SK-MEL-5 (cell line): Measurements from ENCODE around the gene JAML. TPM values are rescaled to one million over a fixed set of nuclear protein-coding genes. Genes with fewer than 3 reads are reported as not detected.

ENCODE experiments used
- DNase-seq: peaks from one replicate; pipeline ENCODE4 v3.0.0-alpha.2; 2016; ENCODE audit warnings: low read depth, low spot score
- in situ Hi-C: cut with HindIII; loops from 2 replicates; pipeline ENCODE4 v1.10.0; 2016; ENCODE audit warnings: low sequenced_read_pairs, high pct_unique_total_duplicates, low pct_unique_long_range_greater_than_20kb
- total RNA-seq: library from RNA; depleted of rRNA; stranded (reverse); fragments of >200 nt; shearing (Covaris generic); gene quantifications from 2 replicates; pipeline ENCODE4 v1.2.3, GENCODE V29; 2014

The JAML gene
- total RNA-seq, 1 experiment from 2014 or later: not detected

- in situ Hi-C loops: no loop called here
- no peak for DNase-seq
Measured at GRCh38 chr11:118223570-118223969, 1.2 kb downstream of the JAML start.

GRCh38 chr11:118222437-118222836, 2.4 kb downstream of the JAML start:
- in situ Hi-C loops: no loop called here
- no peak for DNase-seq

- in situ Hi-C loops: no loop called here
- DNase-seq: no peak
Measured at GRCh38 chr11:118221419-118221818, 3.4 kb downstream of the JAML start.

- no peak for DNase-seq
- in situ Hi-C loops: no loop called here
Measured at GRCh38 chr11:118219732-118220131, 5.1 kb downstream of the JAML start.

GRCh38 chr11:118219244-118219643, 5.6 kb downstream of the JAML start:
- in situ Hi-C loops: no loop called here
- DNase-seq: no peak

GRCh38 chr11:118217575-118217974, 7.2 kb downstream of the JAML start:
- in situ Hi-C loops: no loop called here

GRCh38 chr11:118216621-118217481, 8.0 kb downstream of the JAML start:
- in situ Hi-C loops: no loop called here
- no peak for DNase-seq

More at GRCh38 chr11:118217575-118217974, 7.2 kb downstream of the JAML start:
- DNase-seq: no peak

- in situ Hi-C loops: no loop called here
- DNase-seq: no peak
Measured at GRCh38 chr11:118215765-118216164, 9.0 kb downstream of the JAML start.

GRCh38 chr11:118215262-118215661, 9.5 kb downstream of the JAML start:
- in situ Hi-C loops: no loop called here
- DNase-seq: no peak

GRCh38 chr11:118214210-118214914, 10.4 kb downstream of the JAML start:
- no peak for DNase-seq
- in situ Hi-C loops: no loop called here

- no peak for DNase-seq
- in situ Hi-C loops: no loop called here
Measured at GRCh38 chr11:118213781-118214180, 11.0 kb downstream of the JAML start.

- in situ Hi-C loops: no loop called here
- no peak for DNase-seq
Measured at GRCh38 chr11:118213201-118213600, 11.6 kb downstream of the JAML start.

GRCh38 chr11:118212781-118213191, 12.0 kb downstream of the JAML start:
- in situ Hi-C loops: no loop called here
- DNase-seq: no peak

- DNase-seq: no peak
- in situ Hi-C loops: no loop called here
Measured at GRCh38 chr11:118212131-118212725, 12.6 kb downstream of the JAML start.

GRCh38 chr11:118211006-118211405, 13.8 kb downstream of the JAML start:
- no peak for DNase-seq
- in situ Hi-C loops: no loop called here

- DNase-seq: no peak
- in situ Hi-C loops: no loop called here
Measured at GRCh38 chr11:118210323-118210722, 14.5 kb downstream of the JAML start.

- DNase-seq: no peak
- in situ Hi-C loops: no loop called here
Measured at GRCh38 chr11:118209033-118209432, 15.8 kb downstream of the JAML start.

GRCh38 chr11:118207079-118207478, 17.7 kb downstream of the JAML start:
- in situ Hi-C loops: no loop called here
- DNase-seq: no peak
